ENCODE measurements around the gene NLE1. TPM values are rescaled to one million over a fixed set of nuclear protein-coding genes. Genes with fewer than 3 reads are reported as not detected.

The NLE1 gene
- total and polyA plus RNA-seq, 4 donors, result 2.1 to 7.7 (median 5.8) TPM

- Histone ChIP-seq H3K9ac (ENCODE audit: low read depth in 1 of 2, low read length in 2 of 2) (no peak overlapping the region), H3K9me3 (ENCODE audit: control insufficient read depth in 4 of 4, low read length in 3 of 4) (no peaks in the 10 kb centered on the region), H3K27ac (ENCODE audit: low read depth in 1 of 2, low read length in 2 of 2) (no peak overlapping the region), H3K27me3 (ENCODE audit: control insufficient read depth in 4 of 4, insufficient read depth in 4 of 4, low read length in 3 of 4) (no peaks in the 10 kb centered on the region), H3K36me3 (ENCODE audit: control insufficient read depth in 4 of 4, insufficient read depth in 3 of 4, low read depth in 1 of 4, low read length in 3 of 4) (no peaks in the 10 kb centered on the region), H3K4me3 (ENCODE audit: low read depth in 1 of 3, low read length in 3 of 3) (no peak overlapping the region), H3K4me1 (ENCODE audit: control insufficient read depth in 4 of 4, insufficient read depth in 4 of 4, low read length in 3 of 4) (peaks cover 0 to 2% (median 0%) of the 10 kb centered on the region in 4 donors)
- DNase-seq (ENCODE audit: low spot score), result no peak
- 41% methylated on average over 2 of the region's 2 CpGs for WGBS
- TF ChIP-seq SP1 (IDR thresholded peaks at IDR 0.05) (no peak), EGR1 (IDR thresholded peaks at IDR 0.05; ENCODE audit: low read depth in 2 of 2) (no peak), JUND (IDR thresholded peaks at IDR 0.05) (no peak), HNF4A (conservative IDR thresholded peaks at IDR 0.05) (no peak)
Measured at GRCh38 chr17:35171834-35172233, 29.7 kb upstream of the NLE1 start.

GRCh38 chr17:35170968-35171771 is 29.1 kb upstream of the NLE1 start:
- Histone ChIP-seq H3K9ac (ENCODE audit: low read depth in 1 of 2, low read length in 2 of 2) (no peak overlapping the region), H3K27ac (ENCODE audit: low read depth in 1 of 2, low read length in 2 of 2) (no peak overlapping the region), H3K4me1 (ENCODE audit: control insufficient read depth in 4 of 4, insufficient read depth in 4 of 4, low read length in 3 of 4) (peaks cover 0 to 2% (median 0%) of the 10 kb centered on the region in 4 donors), H3K27me3 (ENCODE audit: control insufficient read depth in 4 of 4, insufficient read depth in 4 of 4, low read length in 3 of 4) (peaks cover 0 to 3% (median 0%) of the 10 kb centered on the region in 4 donors), H3K9me3 (ENCODE audit: control insufficient read depth in 4 of 4, low read length in 3 of 4) (no peaks in the 10 kb centered on the region), H3K36me3 (ENCODE audit: control insufficient read depth in 4 of 4, insufficient read depth in 3 of 4, low read depth in 1 of 4, low read length in 3 of 4) (no peaks in the 10 kb centered on the region), H3K4me3 (ENCODE audit: low read depth in 1 of 3, low read length in 3 of 3) (no peak overlapping the region)
- WGBS, result 75% methylated on average over 18 of the region's 18 CpGs
- DNase-seq (ENCODE audit: low spot score), result no peak
- TF ChIP-seq SP1 (IDR thresholded peaks at IDR 0.05), result no peak
- no peak for TF ChIP-seq ATF3 (IDR thresholded peaks at IDR 0.05)
- no peak for TF ChIP-seq YY1 (IDR thresholded peaks at IDR 0.05)
- peak; percentile 63 to 67 for TF ChIP-seq RAD21 (IDR thresholded peaks at IDR 0.05)

- no peak overlapping the region for H3K9ac ChIP-seq (ENCODE audit: low read depth in 1 of 2, low read length in 2 of 2)
- TF ChIP-seq YY1 (IDR thresholded peaks at IDR 0.05) (no peak), ZBTB33 (IDR thresholded peaks at IDR 0.05) (no peak), CTCF (IDR thresholded peaks at IDR 0.05; ENCODE audit: low read depth, low read length, missing input control) (no peak), MAX (IDR thresholded peaks at IDR 0.05) (no peak), REST (IDR thresholded peaks at IDR 0.05) (no peak)
- no peak overlapping the region for H3K27ac ChIP-seq (ENCODE audit: low read depth in 1 of 2, low read length in 2 of 2)
- peaks cover 0 to 3% (median 0%) of the 10 kb centered on the region in 4 donors for H3K27me3 ChIP-seq (ENCODE audit: control insufficient read depth in 4 of 4, insufficient read depth in 4 of 4, low read length in 3 of 4)
- H3K4me1 ChIP-seq (ENCODE audit: control insufficient read depth in 4 of 4, insufficient read depth in 4 of 4, low read length in 3 of 4), result peaks cover 0 to 2% (median 0%) of the 10 kb centered on the region in 4 donors
- 84% methylated on average over 17 of the region's 17 CpGs for WGBS
- H3K9me3 ChIP-seq (ENCODE audit: control insufficient read depth in 4 of 4, low read length in 3 of 4), result no peaks in the 10 kb centered on the region
- no peak overlapping the region for H3K4me3 ChIP-seq (ENCODE audit: low read depth in 1 of 3, low read length in 3 of 3)
- no peaks in the 10 kb centered on the region for H3K36me3 ChIP-seq (ENCODE audit: control insufficient read depth in 4 of 4, insufficient read depth in 3 of 4, low read depth in 1 of 4, low read length in 3 of 4)
- no peak for DNase-seq (ENCODE audit: low spot score)
Measured at GRCh38 chr17:35169835-35170363, 27.8 kb upstream of the NLE1 start.

Measured in liver (tissue), 9 donors.